WTC11 (cell line): Measurements from ENCODE around the gene CDH20. TPM values are rescaled to one million over a fixed set of nuclear protein-coding genes. Genes with fewer than 3 reads are reported as not detected.

Experiments
- ATAC-seq: fragments of 200-7000 bp; cut with Tn5 transposase; 2 replicates; pipeline ENCODE4 v1.10.0; 2021; ENCODE audit warnings: mild to moderate bottlenecking, moderate library complexity
- CTCF ChIA-PET: fragments of 300-600 bp; sonication (Branson Sonifier 250); formaldehyde crosslinking; loops from one replicate; lab custom pipeline; 2021; ENCODE audit warnings: antibody characterized with exemption; lab: Charles Lee
- POLR2A ChIA-PET: fragments of 350-600 bp; sonication (Branson Sonifier 250); formaldehyde crosslinking; loops from one replicate; lab custom pipeline; 2021; ENCODE audit warnings: antibody characterized with exemption; lab: Charles Lee
- DNase-seq: peaks from one replicate; pipeline ENCODE4 v3.0.0; 2021; ENCODE audit warnings: low spot score
- H3K27ac Mint-ChIP-seq: 2 replicates; pipeline ENCODE4 v1.8.0; 2021; ENCODE audit warnings: mixed read lengths
- H3K27me3 Mint-ChIP-seq: 2 replicates; pipeline ENCODE4 v1.8.0; 2021; ENCODE audit warnings: low read depth, mild to moderate bottlenecking, moderate library complexity, mixed read lengths
- H3K36me3 Mint-ChIP-seq: 2 replicates; pipeline ENCODE4 v1.8.0; 2021; ENCODE audit warnings: mixed read lengths
- H3K4me1 Mint-ChIP-seq: 2 replicates; pipeline ENCODE4 v1.8.0; 2022; ENCODE audit warnings: mixed read lengths
- H3K4me3 Mint-ChIP-seq: 2 replicates; pipeline ENCODE4 v1.8.0; 2021; ENCODE audit warnings: mild to moderate bottlenecking, moderate library complexity, mixed read lengths
- H3K9me3 Mint-ChIP-seq: 2 replicates; pipeline ENCODE4 v1.8.0; 2021; ENCODE audit warnings: mixed read lengths
- CTCF ChIP-seq: fragments of 200-600 bp; IDR thresholded peaks from 2 replicates; pipeline ENCODE4 v1.8.0; 2022; ENCODE audit warnings: antibody characterized with exemption
- FOXK1 ChIP-seq: sonication (generic); formaldehyde crosslinking; IDR thresholded peaks from 2 replicates; pipeline ENCODE4 v1.8.0; 2022; ENCODE audit warnings: mild to moderate bottlenecking, moderate library complexity, missing genetic modification reagents
- FOXP1 ChIP-seq: sonication (generic); formaldehyde crosslinking; IDR thresholded peaks from 2 replicates; pipeline ENCODE4 v1.8.0; 2022; ENCODE audit warnings: missing genetic modification reagents, mild to moderate bottlenecking, moderate library complexity, borderline replicate concordance
- MYBL2 ChIP-seq: sonication (generic); formaldehyde crosslinking; IDR thresholded peaks from 2 replicates; pipeline ENCODE4 v1.8.1; 2023; ENCODE audit warnings: mild to moderate bottlenecking, moderate library complexity, missing genetic modification reagents
- NR2C2 ChIP-seq: sonication (generic); formaldehyde crosslinking; IDR thresholded peaks from 2 replicates; pipeline ENCODE4 v1.8.0; 2022; ENCODE audit warnings: mild to moderate bottlenecking, missing genetic modification reagents
- PRRX2 ChIP-seq: fragments of 250-450 bp; sonication (Bioruptor Pico); IDR thresholded peaks from 2 replicates; pipeline ENCODE4 v1.8.0; 2021; ENCODE audit warnings: mild to moderate bottlenecking
- TEAD4 ChIP-seq: sonication (generic); formaldehyde crosslinking; IDR thresholded peaks from 2 replicates; pipeline ENCODE4 v1.8.0; 2022; ENCODE audit warnings: mild to moderate bottlenecking, missing genetic modification reagents
- USF1 ChIP-seq: sonication (generic); formaldehyde crosslinking; IDR thresholded peaks from 2 replicates; pipeline ENCODE4 v1.8.0; 2022; ENCODE audit warnings: mild to moderate bottlenecking, missing genetic modification reagents
- ZBTB43 ChIP-seq: sonication (generic); formaldehyde crosslinking; IDR thresholded peaks from 2 replicates; pipeline ENCODE4 v1.8.1; 2023; ENCODE audit warnings: mild to moderate bottlenecking, missing genetic modification reagents
- ZNF219 ChIP-seq: sonication (generic); formaldehyde crosslinking; IDR thresholded peaks from 2 replicates; pipeline ENCODE4 v1.8.0; 2023; ENCODE audit warnings: missing genetic modification reagents, mild to moderate bottlenecking, borderline replicate concordance
- ZNF317 ChIP-seq: sonication (generic); formaldehyde crosslinking; IDR thresholded peaks from 2 replicates; pipeline ENCODE4 v1.8.1; 2023; ENCODE audit warnings: low read depth, mild to moderate bottlenecking, moderate library complexity, missing genetic modification reagents, borderline replicate concordance
- total RNA-seq: library from RNA; stranded (reverse); gene quantifications from 3 replicates; pipeline ENCODE4 v1.2.3, GENCODE V29; 2021
- TF ChIP-seq, protein P1 (sequence below): fragments of 250-450 bp; sonication (Bioruptor Pico); IDR thresholded peaks from 2 replicates; pipeline ENCODE4 v1.8.0; 2021; ENCODE audit warnings: mild to moderate bottlenecking
- TF ChIP-seq, protein P2 (sequence below): sonication (generic); formaldehyde crosslinking; IDR thresholded peaks from 2 replicates; pipeline ENCODE4 v1.8.1; 2022; ENCODE audit warnings: low read depth, mild to moderate bottlenecking, moderate library complexity, missing genetic modification reagents, borderline replicate concordance
- TF ChIP-seq, protein P3 (sequence below): sonication (generic); formaldehyde crosslinking; IDR thresholded peaks from 2 replicates; pipeline ENCODE4 v1.8.1; 2023; ENCODE audit warnings: mild to moderate bottlenecking, moderate library complexity, missing genetic modification reagents
- TF ChIP-seq, protein P4 (sequence below): sonication (generic); formaldehyde crosslinking; IDR thresholded peaks from 2 replicates; pipeline ENCODE4 v1.8.1; 2023; ENCODE audit warnings: mild to moderate bottlenecking, missing genetic modification reagents, moderate library complexity

The CDH20 gene
- total RNA-seq, 1 experiment from 2014 or later: 0.39 TPM

- TF ChIP-seq, protein P1, sequence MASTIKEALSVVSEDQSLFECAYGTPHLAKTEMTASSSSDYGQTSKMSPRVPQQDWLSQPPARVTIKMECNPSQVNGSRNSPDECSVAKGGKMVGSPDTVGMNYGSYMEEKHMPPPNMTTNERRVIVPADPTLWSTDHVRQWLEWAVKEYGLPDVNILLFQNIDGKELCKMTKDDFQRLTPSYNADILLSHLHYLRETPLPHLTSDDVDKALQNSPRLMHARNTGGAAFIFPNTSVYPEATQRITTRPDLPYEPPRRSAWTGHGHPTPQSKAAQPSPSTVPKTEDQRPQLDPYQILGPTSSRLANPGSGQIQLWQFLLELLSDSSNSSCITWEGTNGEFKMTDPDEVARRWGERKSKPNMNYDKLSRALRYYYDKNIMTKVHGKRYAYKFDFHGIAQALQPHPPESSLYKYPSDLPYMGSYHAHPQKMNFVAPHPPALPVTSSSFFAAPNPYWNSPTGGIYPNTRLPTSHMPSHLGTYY (CRISPR knock-in tag): no peak
- no peak for TF ChIP-seq FOXP1
- no peak for TF ChIP-seq PRRX2 (CRISPR knock-in tag)
- TF ChIP-seq ZNF219 (CRISPR knock-in tag): no peak
- no peak for TF ChIP-seq MYBL2 (CRISPR knock-in tag)
- TF ChIP-seq, protein P2, sequence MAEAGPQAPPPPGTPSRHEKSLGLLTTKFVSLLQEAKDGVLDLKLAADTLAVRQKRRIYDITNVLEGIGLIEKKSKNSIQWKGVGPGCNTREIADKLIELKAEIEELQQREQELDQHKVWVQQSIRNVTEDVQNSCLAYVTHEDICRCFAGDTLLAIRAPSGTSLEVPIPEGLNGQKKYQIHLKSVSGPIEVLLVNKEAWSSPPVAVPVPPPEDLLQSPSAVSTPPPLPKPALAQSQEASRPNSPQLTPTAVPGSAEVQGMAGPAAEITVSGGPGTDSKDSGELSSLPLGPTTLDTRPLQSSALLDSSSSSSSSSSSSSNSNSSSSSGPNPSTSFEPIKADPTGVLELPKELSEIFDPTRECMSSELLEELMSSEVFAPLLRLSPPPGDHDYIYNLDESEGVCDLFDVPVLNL (CRISPR knock-in tag): no peak
- TF ChIP-seq TEAD4 (CRISPR knock-in tag): no peak
- TF ChIP-seq USF1: no peak
- Mint-ChIP-seq H3K36me3 (no peaks in the 10 kb centered on the region), H3K4me1 (0 out of 2 replicates have a peak, but pooled peaks cover 3% of the 10 kb centered on the region), H3K27ac (peak overlapping the region; percentile 41; the same call in 1 of the 2 replicates), H3K4me3 (no peak overlapping the region), H3K9me3 (no peaks in the 10 kb centered on the region), H3K27me3 (no peaks in the 10 kb centered on the region)
- POLR2A ChIA-PET: no interaction called here
- ATAC-seq (no peak), DNase-seq (no peak)
- CTCF ChIA-PET: interaction anchor here (0.5 kb wide), 2 partner anchors 32 to 67 kb away, joined by 3 read pairs; no protein-coding TSS in a partner anchor
These were observed 216.7 kb downstream of the CDH20 start for GRCh38 chr18:61549889-61550288.

- Mint-ChIP-seq H3K36me3 (no peaks in the 10 kb centered on the region), H3K27ac (no peak overlapping the region), H3K4me1 (0 out of 2 replicates have a peak, but pooled peaks cover 3% of the 10 kb centered on the region), H3K27me3 (no peaks in the 10 kb centered on the region), H3K4me3 (no peak overlapping the region), H3K9me3 (no peaks in the 10 kb centered on the region)
- POLR2A ChIA-PET: no interaction called here
- DNase-seq: no peak
- TF ChIP-seq CTCF (peak; percentile 67), ZNF317 (no peak)
- ATAC-seq: peak; percentile 85
- CTCF ChIA-PET: interaction anchor here (0.8 to 1.5 kb wide), 2 partner anchors 351 to 580 kb away, joined by 3 to 4 read pairs; no protein-coding TSS in a partner anchor
These were observed 218.4 kb downstream of the CDH20 start for GRCh38 chr18:61551586-61551985.

GRCh38 chr18:61553045-61553659, 219.9 kb downstream of the CDH20 start:
- ATAC-seq (no peak), DNase-seq (no peak)
- POLR2A ChIA-PET: no interaction called here
- no peaks in the 10 kb centered on the region for H3K36me3 Mint-ChIP-seq
- H3K4me3 Mint-ChIP-seq: no peak overlapping the region
- 0 out of 2 replicates have a peak, but pooled peaks cover 3% of the 10 kb centered on the region for H3K4me1 Mint-ChIP-seq
- H3K9me3 Mint-ChIP-seq: no peaks in the 10 kb centered on the region
- H3K27me3 Mint-ChIP-seq: no peaks in the 10 kb centered on the region
- no peak overlapping the region for H3K27ac Mint-ChIP-seq
- CTCF ChIA-PET: interaction anchor here (0.6 to 1.5 kb wide), 2 partner anchors 576 to 578 kb away, joined by 3 to 4 read pairs; no protein-coding TSS in a partner anchor
- TF ChIP-seq, protein P3, sequence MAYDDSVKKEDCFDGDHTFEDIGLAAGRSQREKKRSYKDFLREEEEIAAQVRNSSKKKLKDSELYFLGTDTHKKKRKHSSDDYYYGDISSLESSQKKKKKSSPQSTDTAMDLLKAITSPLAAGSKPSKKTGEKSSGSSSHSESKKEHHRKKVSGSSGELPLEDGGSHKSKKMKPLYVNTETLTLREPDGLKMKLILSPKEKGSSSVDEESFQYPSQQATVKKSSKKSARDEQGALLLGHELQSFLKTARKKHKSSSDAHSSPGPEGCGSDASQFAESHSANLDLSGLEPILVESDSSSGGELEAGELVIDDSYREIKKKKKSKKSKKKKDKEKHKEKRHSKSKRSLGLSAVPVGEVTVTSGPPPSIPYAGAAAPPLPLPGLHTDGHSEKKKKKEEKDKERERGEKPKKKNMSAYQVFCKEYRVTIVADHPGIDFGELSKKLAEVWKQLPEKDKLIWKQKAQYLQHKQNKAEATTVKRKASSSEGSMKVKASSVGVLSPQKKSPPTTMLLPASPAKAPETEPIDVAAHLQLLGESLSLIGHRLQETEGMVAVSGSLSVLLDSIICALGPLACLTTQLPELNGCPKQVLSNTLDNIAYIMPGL (CRISPR knock-in tag): no peak
- TF ChIP-seq PRRX2 (CRISPR knock-in tag) (no peak), NR2C2 (CRISPR knock-in tag) (no peak), ZBTB43 (CRISPR knock-in tag) (no peak), FOXK1 (CRISPR knock-in tag) (no peak)
- TF ChIP-seq, protein P2 (CRISPR knock-in tag): no peak
- TF ChIP-seq, protein P4, sequence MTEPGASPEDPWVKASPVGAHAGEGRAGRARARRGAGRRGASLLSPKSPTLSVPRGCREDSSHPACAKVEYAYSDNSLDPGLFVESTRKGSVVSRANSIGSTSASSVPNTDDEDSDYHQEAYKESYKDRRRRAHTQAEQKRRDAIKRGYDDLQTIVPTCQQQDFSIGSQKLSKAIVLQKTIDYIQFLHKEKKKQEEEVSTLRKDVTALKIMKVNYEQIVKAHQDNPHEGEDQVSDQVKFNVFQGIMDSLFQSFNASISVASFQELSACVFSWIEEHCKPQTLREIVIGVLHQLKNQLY (CRISPR knock-in tag): no peak
